Natural killer cell (primary cell): Measurements from ENCODE around the gene STARD13. TPM values are rescaled to one million over a fixed set of nuclear protein-coding genes. Genes with fewer than 3 reads are reported as not detected.

Source experiments
- ATAC-seq, 3 donors: fragments of 150-1000 bp in 2 of 3; fragments of 200-7000 bp in 1 of 3; cut with Tn5 transposase; 1 replicate in 1 of 3; 2 replicates in 2 of 3; pipeline ENCODE4 v1.10.0; 2021; ENCODE audit warnings: mild to moderate bottlenecking in 2 of 3, moderate library complexity in 2 of 3
- DNase-seq, 2 donors: peaks; one replicate each; pipeline versions ENCODE4 v3.0.0 to v3.0.0-alpha.2; 2013 to 2021; ENCODE audit warnings: mixed read lengths in 1 of 2
- H3K27ac ChIP-seq: one replicate; pipeline ENCODE4 v1.5.1; 2013; ENCODE audit warnings: mild to moderate bottlenecking, low read length
- H3K27me3 ChIP-seq: one replicate; pipeline ENCODE4 v1.6.1; 2013; ENCODE audit warnings: low read length; ENCODE audit not compliant: control insufficient read depth, insufficient read depth
- H3K36me3 ChIP-seq: one replicate; pipeline ENCODE4 v1.6.1; 2013; ENCODE audit warnings: low read length; ENCODE audit not compliant: control insufficient read depth, insufficient read depth
- H3K4me1 ChIP-seq: one replicate; pipeline ENCODE4 v1.6.1; 2013; ENCODE audit warnings: low read length; ENCODE audit not compliant: control insufficient read depth, insufficient read depth
- H3K4me3 ChIP-seq: one replicate; pipeline ENCODE4 v1.5.1; 2013; ENCODE audit warnings: low read length
- H3K9me3 ChIP-seq: one replicate; pipeline ENCODE4 v1.6.1; 2013; ENCODE audit warnings: low read length; ENCODE audit not compliant: control insufficient read depth, insufficient read depth
- H3K27ac Mint-ChIP-seq, 2 donors: one replicate each; pipeline ENCODE4 v1.8.0; 2022; ENCODE audit warnings: mild to moderate bottlenecking in 2 of 2, mixed read lengths in 2 of 2, moderate library complexity in 1 of 2
- H3K27me3 Mint-ChIP-seq, 2 donors: one replicate each; pipeline ENCODE4 v1.8.0; 2022; ENCODE audit warnings: low read depth in 2 of 2, mixed read lengths in 2 of 2
- H3K36me3 Mint-ChIP-seq: one replicate; pipeline ENCODE4 v1.8.0; 2022; ENCODE audit warnings: mixed read lengths
- H3K4me1 Mint-ChIP-seq, 2 donors: one replicate each; pipeline ENCODE4 v1.8.0; 2022; ENCODE audit warnings: mixed read lengths in 2 of 2
- H3K4me3 Mint-ChIP-seq: one replicate; pipeline ENCODE4 v1.8.0; 2022; ENCODE audit warnings: mild to moderate bottlenecking, moderate library complexity, mixed read lengths
- H3K9me3 Mint-ChIP-seq, 2 donors: one replicate each; pipeline ENCODE4 v1.8.0; 2022; ENCODE audit warnings: mixed read lengths in 2 of 2
- WGBS: methylation state at CpG from one replicate; pipeline ENCODE4 v1.1.7; 2013; ENCODE audit warnings: missing lambda C conversion rate; ENCODE audit not compliant: insufficient coverage; 5-methylcytosine and 5-hydroxymethylcytosine counted together
- intact Hi-C: fragments of 100-400 bp; cut with micrococcal nuclease; formaldehyde crosslinking; loops from one replicate; pipeline ENCODE4 v1.14.2; 2022
- total RNA-seq, 4 donors: library from RNA; stranded (reverse); fragments of 120-200 nt in 1 of 4; gene quantifications; one replicate each; pipeline versions ENCODE4 v1.2.3 to v1.2.4, GENCODE V29; 2013 to 2022
- TF ChIP-seq, protein P1 (sequence below): fragments of 200-600 bp; IDR thresholded peaks from one replicate; pipeline ENCODE4 v1.8.0; 2022; ENCODE audit warnings: antibody characterized with exemption

Gene STARD13
- total RNA-seq, 3 donors from 2014 or later (not counting 1 experiment from before 2014, with no cell fraction given): not detected

DNA sequence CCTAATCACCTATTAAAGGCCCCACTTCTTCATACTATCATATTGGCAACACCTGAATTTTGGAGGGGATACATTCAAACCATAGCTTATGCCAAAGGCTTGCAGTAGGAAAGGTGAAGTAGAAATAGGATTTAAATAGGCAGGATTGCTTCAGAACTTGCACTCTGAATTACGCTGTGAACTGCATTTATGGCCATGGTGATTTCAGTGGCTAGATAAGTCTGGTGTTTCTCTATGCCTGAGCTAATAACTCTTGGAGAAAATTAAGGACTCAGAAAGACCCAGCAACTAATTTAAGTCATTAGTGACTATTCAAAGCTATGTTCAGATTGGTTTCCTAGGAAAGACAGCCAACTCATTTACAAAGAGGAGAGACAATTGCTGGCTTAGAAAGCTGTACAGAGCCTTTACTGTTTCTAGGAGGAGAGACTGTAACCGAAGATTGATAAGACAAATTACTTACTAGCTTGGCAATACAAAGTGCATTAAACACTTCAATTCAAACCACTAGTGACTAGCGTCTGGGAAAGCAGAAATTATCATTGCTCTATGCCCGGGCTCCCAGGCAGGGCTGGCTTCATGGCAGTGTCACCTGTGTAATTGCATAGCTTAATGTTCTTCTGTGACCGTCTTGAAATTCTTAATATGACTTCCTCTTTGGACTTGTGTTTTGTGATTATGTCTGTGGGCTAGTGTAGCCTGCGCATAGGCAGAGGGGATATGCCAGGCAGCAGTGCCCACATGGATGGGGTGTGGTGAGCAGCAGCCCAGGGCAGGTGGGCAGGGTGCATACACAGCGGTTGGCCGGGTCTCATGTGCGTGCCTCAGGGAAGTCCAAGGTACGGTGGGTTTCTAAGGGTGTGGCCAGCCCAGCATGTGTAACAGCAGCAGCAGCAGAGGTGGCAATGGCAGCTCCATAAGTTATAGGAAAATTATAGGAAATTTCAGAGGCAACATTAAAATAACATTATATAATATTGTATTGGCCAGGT, 209.3 kb downstream of the STARD13 start:
- no peaks in the 10 kb centered on the region for H3K36me3 ChIP-seq
- H3K9me3 ChIP-seq: no peaks in the 10 kb centered on the region
- H3K27me3 ChIP-seq: no peaks in the 10 kb centered on the region
- DNase-seq (no peak), ATAC-seq (no peak)
- Mint-ChIP-seq H3K9me3 (no peaks in the 10 kb centered on the region), H3K4me1 (no peaks in the 10 kb centered on the region), H3K36me3 (no peaks in the 10 kb centered on the region), H3K27ac (no peak overlapping the region), H3K27me3 (peaks cover 0 to 5% of the 10 kb centered on the region in 2 donors), H3K4me3 (no peak overlapping the region)
- intact Hi-C loops: no loop called here
- TF ChIP-seq, protein P1, sequence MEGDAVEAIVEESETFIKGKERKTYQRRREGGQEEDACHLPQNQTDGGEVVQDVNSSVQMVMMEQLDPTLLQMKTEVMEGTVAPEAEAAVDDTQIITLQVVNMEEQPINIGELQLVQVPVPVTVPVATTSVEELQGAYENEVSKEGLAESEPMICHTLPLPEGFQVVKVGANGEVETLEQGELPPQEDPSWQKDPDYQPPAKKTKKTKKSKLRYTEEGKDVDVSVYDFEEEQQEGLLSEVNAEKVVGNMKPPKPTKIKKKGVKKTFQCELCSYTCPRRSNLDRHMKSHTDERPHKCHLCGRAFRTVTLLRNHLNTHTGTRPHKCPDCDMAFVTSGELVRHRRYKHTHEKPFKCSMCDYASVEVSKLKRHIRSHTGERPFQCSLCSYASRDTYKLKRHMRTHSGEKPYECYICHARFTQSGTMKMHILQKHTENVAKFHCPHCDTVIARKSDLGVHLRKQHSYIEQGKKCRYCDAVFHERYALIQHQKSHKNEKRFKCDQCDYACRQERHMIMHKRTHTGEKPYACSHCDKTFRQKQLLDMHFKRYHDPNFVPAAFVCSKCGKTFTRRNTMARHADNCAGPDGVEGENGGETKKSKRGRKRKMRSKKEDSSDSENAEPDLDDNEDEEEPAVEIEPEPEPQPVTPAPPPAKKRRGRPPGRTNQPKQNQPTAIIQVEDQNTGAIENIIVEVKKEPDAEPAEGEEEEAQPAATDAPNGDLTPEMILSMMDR: no peak
- H3K4me3 ChIP-seq: no peak overlapping the region
- H3K4me1 ChIP-seq: no peaks in the 10 kb centered on the region
- WGBS: 93% methylated on average over 10 of the region's 10 CpGs
- no peak overlapping the region for H3K27ac ChIP-seq

DNA sequence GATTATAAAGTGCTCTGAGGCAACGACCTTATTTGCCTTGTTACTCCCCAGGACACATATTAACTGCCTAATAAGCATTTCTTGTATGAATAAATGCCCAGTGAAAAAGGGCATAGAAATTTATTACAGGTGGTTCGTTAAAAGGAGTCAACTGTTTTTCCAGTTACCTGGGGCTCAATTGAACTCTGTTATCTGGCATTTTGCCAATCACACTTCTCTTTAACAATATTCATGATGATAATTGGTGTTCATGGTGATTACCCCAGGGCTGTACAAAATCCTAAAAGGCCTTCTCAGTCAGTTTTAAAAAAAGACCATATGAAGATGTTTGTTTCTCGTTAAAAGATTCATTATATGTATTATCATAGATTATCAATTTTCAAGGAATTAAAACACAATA, 212.2 kb downstream of the STARD13 start:
- H3K27me3 Mint-ChIP-seq: peaks cover 0 to 3% of the 10 kb centered on the region in 2 donors
- ATAC-seq (no peak), DNase-seq (no peak)
- no peaks in the 10 kb centered on the region for H3K4me1 Mint-ChIP-seq
- H3K4me1 ChIP-seq: no peaks in the 10 kb centered on the region
- H3K4me3 ChIP-seq: no peak overlapping the region
- no peak overlapping the region for H3K27ac ChIP-seq
- H3K27me3 ChIP-seq: no peaks in the 10 kb centered on the region
- intact Hi-C loops: no loop called here
- TF ChIP-seq, protein P1: no peak
- no peaks in the 10 kb centered on the region for H3K36me3 ChIP-seq
- no peaks in the 10 kb centered on the region for H3K36me3 Mint-ChIP-seq
- no peaks in the 10 kb centered on the region for H3K9me3 Mint-ChIP-seq
- no peak overlapping the region for H3K4me3 Mint-ChIP-seq
- H3K9me3 ChIP-seq: no peaks in the 10 kb centered on the region
- H3K27ac Mint-ChIP-seq: no peak overlapping the region
- WGBS: 100% methylated on average over 1 of the region's 3 CpGs

DNA sequence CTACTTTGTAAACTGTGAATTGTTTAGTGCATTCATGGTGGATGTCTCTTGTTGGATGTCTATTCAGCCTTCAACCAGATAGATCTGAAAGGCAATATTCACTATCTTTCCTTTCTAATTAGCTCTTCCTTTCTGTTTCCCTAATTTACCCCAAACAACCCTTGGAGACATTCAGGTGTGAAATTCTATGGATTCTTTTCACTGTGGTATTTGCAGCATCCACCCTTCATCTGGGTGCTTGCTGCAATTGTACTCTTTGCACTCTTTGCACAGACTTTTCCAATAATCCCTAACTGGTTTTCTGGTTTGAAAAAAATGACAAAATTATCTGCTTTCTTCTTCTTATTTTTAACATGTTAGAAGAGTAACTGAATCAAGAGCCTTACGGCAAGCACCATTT, 212.8 kb downstream of the STARD13 start:
- Histone ChIP-seq H3K27ac (no peak overlapping the region), H3K9me3 (no peaks in the 10 kb centered on the region), H3K36me3 (no peaks in the 10 kb centered on the region), H3K27me3 (no peaks in the 10 kb centered on the region), H3K4me1 (no peaks in the 10 kb centered on the region), H3K4me3 (no peak overlapping the region)
- H3K9me3 Mint-ChIP-seq: no peaks in the 10 kb centered on the region
- 90% methylated on average over 1 of the region's 1 CpG for WGBS
- intact Hi-C loops: no loop called here
- DNase-seq: no peak
- no peak for ATAC-seq
- no peaks in the 10 kb centered on the region for H3K36me3 Mint-ChIP-seq
- peaks cover 0 to 6% of the 10 kb centered on the region in 2 donors for H3K27me3 Mint-ChIP-seq
- no peak overlapping the region for H3K4me3 Mint-ChIP-seq
- no peaks in the 10 kb centered on the region for H3K4me1 Mint-ChIP-seq
- TF ChIP-seq, protein P1: no peak
- H3K27ac Mint-ChIP-seq: no peak overlapping the region
